HEK293 (cell line): ENCODE results near the gene PTPRH.

Experiments used
- FEZF1 ChIP-seq: fragments of 450-650 bp; formaldehyde crosslinking; IDR thresholded peaks from 2 replicates; pipeline ENCODE4 v1.5.1; 2016; ENCODE audit warnings: missing biosample characterization, missing genetic modification characterization
- GLI2 ChIP-seq: fragments of 450-650 bp; formaldehyde crosslinking; IDR thresholded peaks from 2 replicates; pipeline ENCODE4; 2017; ENCODE audit warnings: missing biosample characterization, missing genetic modification characterization, low read depth, borderline replicate concordance
- MYNN ChIP-seq: fragments of 450-650 bp; formaldehyde crosslinking; IDR thresholded peaks from 2 replicates; pipeline ENCODE4 v1.5.1; 2016; ENCODE audit warnings: missing biosample characterization, missing genetic modification characterization, borderline replicate concordance
- SALL2 ChIP-seq: fragments of 450-650 bp; formaldehyde crosslinking; IDR thresholded peaks from 2 replicates; pipeline ENCODE4 v1.5.0; 2017; ENCODE audit warnings: missing biosample characterization, mild to moderate bottlenecking, missing genetic modification characterization, borderline replicate concordance
- SCRT1 ChIP-seq: fragments of 450-650 bp; formaldehyde crosslinking; IDR thresholded peaks from 2 replicates; pipeline ENCODE4 v1.5.1; 2016; ENCODE audit warnings: missing biosample characterization, missing genetic modification characterization, borderline replicate concordance
- SCRT2 ChIP-seq: fragments of 450-650 bp; formaldehyde crosslinking; IDR thresholded peaks from 2 replicates; pipeline ENCODE4 v1.5.1; 2016; ENCODE audit warnings: missing biosample characterization, missing genetic modification characterization
- SP2 ChIP-seq: fragments of 450-650 bp; formaldehyde crosslinking; IDR thresholded peaks from 2 replicates; pipeline ENCODE4 v1.5.1; 2016; ENCODE audit warnings: missing biosample characterization, missing genetic modification characterization
- ZBTB7A ChIP-seq: fragments of 450-650 bp; formaldehyde crosslinking; IDR thresholded peaks from 2 replicates; pipeline ENCODE4 v1.5.1; 2016; ENCODE audit warnings: low read depth, missing biosample characterization, missing genetic modification characterization
- ZNF10 ChIP-seq: fragments of 450-650 bp; formaldehyde crosslinking; IDR thresholded peaks from 2 replicates; pipeline ENCODE4 v1.5.1; 2017; ENCODE audit warnings: missing biosample characterization, missing genetic modification characterization
- ZNF121 ChIP-seq: fragments of 450-650 bp; formaldehyde crosslinking; IDR thresholded peaks from 2 replicates; pipeline ENCODE4 v1.5.1; 2016; ENCODE audit warnings: missing biosample characterization, missing genetic modification characterization
- ZNF140 ChIP-seq: fragments of 450-650 bp; formaldehyde crosslinking; IDR thresholded peaks from 2 replicates; pipeline ENCODE4 v1.5.1; 2016; ENCODE audit warnings: missing biosample characterization, missing genetic modification characterization
- ZNF155 ChIP-seq: fragments of 450-650 bp; formaldehyde crosslinking; IDR thresholded peaks from 2 replicates; pipeline ENCODE4 v1.5.1; 2016; ENCODE audit warnings: missing biosample characterization, missing genetic modification characterization
- ZNF157 ChIP-seq: fragments of 450-650 bp; formaldehyde crosslinking; IDR thresholded peaks from 2 replicates; pipeline ENCODE4 v1.5.1; 2016; ENCODE audit warnings: missing biosample characterization, missing genetic modification characterization
- ZNF221 ChIP-seq: fragments of 450-650 bp; formaldehyde crosslinking; IDR thresholded peaks from 2 replicates; pipeline ENCODE4 v1.5.1; 2017; ENCODE audit warnings: missing biosample characterization, missing genetic modification characterization, borderline replicate concordance
- ZNF248 ChIP-seq: fragments of 450-650 bp; formaldehyde crosslinking; IDR thresholded peaks from 2 replicates; pipeline ENCODE4 v1.5.1; 2017; ENCODE audit warnings: missing biosample characterization, missing genetic modification characterization
- ZNF350 ChIP-seq: fragments of 450-650 bp; formaldehyde crosslinking; IDR thresholded peaks from 2 replicates; pipeline ENCODE4 v1.5.0; 2017; ENCODE audit warnings: missing biosample characterization, mild to moderate bottlenecking, missing genetic modification characterization
- ZNF366 ChIP-seq: fragments of 450-650 bp; formaldehyde crosslinking; conservative IDR thresholded peaks from 2 replicates; pipeline ENCODE4 v1.5.1; 2016; ENCODE audit warnings: missing biosample characterization, missing genetic modification characterization
- ZNF510 ChIP-seq: fragments of 450-650 bp; formaldehyde crosslinking; IDR thresholded peaks from 2 replicates; pipeline ENCODE4 v1.5.1; 2018; ENCODE audit warnings: mild to moderate bottlenecking, missing genetic modification characterization, missing biosample characterization; ENCODE audit not compliant: insufficient replicate concordance
- ZNF623 ChIP-seq: fragments of 450-650 bp; formaldehyde crosslinking; IDR thresholded peaks from 2 replicates; pipeline ENCODE4 v1.5.1; 2016; ENCODE audit warnings: missing biosample characterization, missing genetic modification characterization
- ZNF670 ChIP-seq: fragments of 450-650 bp; formaldehyde crosslinking; IDR thresholded peaks from 2 replicates; pipeline ENCODE4 v1.5.1; 2016; ENCODE audit warnings: missing biosample characterization, missing genetic modification characterization, low read depth
- ZNF830 ChIP-seq: fragments of 450-650 bp; IDR thresholded peaks from 2 replicates; pipeline ENCODE4 v1.5.0; 2018; ENCODE audit warnings: missing biosample characterization, missing genetic modification characterization, low read depth, mild to moderate bottlenecking, moderate library complexity
- ZSCAN30 ChIP-seq: fragments of 450-650 bp; IDR thresholded peaks from 2 replicates; pipeline ENCODE4 v1.5.1; 2018; ENCODE audit warnings: missing biosample characterization, mild to moderate bottlenecking, missing genetic modification characterization, moderate library complexity
- TF ChIP-seq, protein P1 (sequence below): fragments of 450-650 bp; formaldehyde crosslinking; IDR thresholded peaks from 2 replicates; pipeline ENCODE4 v1.5.0; 2017; ENCODE audit warnings: missing biosample characterization, missing genetic modification characterization, borderline replicate concordance
- TF ChIP-seq, protein P2 (sequence below): fragments of 450-650 bp; formaldehyde crosslinking; IDR thresholded peaks from 2 replicates; pipeline ENCODE4 v1.5.1; 2016; ENCODE audit warnings: missing biosample characterization, missing genetic modification characterization
- TF ChIP-seq, protein P3 (sequence below): fragments of 450-650 bp; formaldehyde crosslinking; IDR thresholded peaks from 2 replicates; pipeline ENCODE4 v1.5.1; 2016; ENCODE audit warnings: missing biosample characterization, missing genetic modification characterization
- TF ChIP-seq, protein P4 (sequence below): fragments of 450-650 bp; formaldehyde crosslinking; IDR thresholded peaks from 2 replicates; pipeline ENCODE4 v1.5.1; 2016; ENCODE audit warnings: missing biosample characterization, missing genetic modification characterization, low read depth
- TF ChIP-seq, protein P5 (sequence below): fragments of 450-650 bp; formaldehyde crosslinking; IDR thresholded peaks from 2 replicates; pipeline ENCODE4 v1.5.1; 2016; ENCODE audit warnings: missing biosample characterization, missing genetic modification characterization
- TF ChIP-seq, protein P6 (sequence below): fragments of 450-650 bp; formaldehyde crosslinking; IDR thresholded peaks from 2 replicates; pipeline ENCODE4 v1.5.1; 2016; ENCODE audit warnings: missing biosample characterization, missing genetic modification characterization

PTPRH gene

GRCh38 chr19:55158848-55159749 lies 50.2 kb downstream of the PTPRH start (continued):
- TF ChIP-seq, protein P1, sequence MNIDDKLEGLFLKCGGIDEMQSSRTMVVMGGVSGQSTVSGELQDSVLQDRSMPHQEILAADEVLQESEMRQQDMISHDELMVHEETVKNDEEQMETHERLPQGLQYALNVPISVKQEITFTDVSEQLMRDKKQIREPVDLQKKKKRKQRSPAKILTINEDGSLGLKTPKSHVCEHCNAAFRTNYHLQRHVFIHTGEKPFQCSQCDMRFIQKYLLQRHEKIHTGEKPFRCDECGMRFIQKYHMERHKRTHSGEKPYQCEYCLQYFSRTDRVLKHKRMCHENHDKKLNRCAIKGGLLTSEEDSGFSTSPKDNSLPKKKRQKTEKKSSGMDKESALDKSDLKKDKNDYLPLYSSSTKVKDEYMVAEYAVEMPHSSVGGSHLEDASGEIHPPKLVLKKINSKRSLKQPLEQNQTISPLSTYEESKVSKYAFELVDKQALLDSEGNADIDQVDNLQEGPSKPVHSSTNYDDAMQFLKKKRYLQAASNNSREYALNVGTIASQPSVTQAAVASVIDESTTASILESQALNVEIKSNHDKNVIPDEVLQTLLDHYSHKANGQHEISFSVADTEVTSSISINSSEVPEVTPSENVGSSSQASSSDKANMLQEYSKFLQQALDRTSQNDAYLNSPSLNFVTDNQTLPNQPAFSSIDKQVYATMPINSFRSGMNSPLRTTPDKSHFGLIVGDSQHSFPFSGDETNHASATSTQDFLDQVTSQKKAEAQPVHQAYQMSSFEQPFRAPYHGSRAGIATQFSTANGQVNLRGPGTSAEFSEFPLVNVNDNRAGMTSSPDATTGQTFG (tag by site-specific recombination) = no peak
- no peak for TF ChIP-seq ZSCAN30 (tag by site-specific recombination)
- TF ChIP-seq ZNF221 (tag by site-specific recombination) = no peak
- TF ChIP-seq, protein P2, sequence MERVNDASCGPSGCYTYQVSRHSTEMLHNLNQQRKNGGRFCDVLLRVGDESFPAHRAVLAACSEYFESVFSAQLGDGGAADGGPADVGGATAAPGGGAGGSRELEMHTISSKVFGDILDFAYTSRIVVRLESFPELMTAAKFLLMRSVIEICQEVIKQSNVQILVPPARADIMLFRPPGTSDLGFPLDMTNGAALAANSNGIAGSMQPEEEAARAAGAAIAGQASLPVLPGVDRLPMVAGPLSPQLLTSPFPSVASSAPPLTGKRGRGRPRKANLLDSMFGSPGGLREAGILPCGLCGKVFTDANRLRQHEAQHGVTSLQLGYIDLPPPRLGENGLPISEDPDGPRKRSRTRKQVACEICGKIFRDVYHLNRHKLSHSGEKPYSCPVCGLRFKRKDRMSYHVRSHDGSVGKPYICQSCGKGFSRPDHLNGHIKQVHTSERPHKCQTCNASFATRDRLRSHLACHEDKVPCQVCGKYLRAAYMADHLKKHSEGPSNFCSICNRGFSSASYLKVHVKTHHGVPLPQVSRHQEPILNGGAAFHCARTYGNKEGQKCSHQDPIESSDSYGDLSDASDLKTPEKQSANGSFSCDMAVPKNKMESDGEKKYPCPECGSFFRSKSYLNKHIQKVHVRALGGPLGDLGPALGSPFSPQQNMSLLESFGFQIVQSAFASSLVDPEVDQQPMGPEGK (tag by site-specific recombination) = peak; percentile 67
- no peak for TF ChIP-seq ZNF155 (tag by site-specific recombination)
- TF ChIP-seq, protein P3, sequence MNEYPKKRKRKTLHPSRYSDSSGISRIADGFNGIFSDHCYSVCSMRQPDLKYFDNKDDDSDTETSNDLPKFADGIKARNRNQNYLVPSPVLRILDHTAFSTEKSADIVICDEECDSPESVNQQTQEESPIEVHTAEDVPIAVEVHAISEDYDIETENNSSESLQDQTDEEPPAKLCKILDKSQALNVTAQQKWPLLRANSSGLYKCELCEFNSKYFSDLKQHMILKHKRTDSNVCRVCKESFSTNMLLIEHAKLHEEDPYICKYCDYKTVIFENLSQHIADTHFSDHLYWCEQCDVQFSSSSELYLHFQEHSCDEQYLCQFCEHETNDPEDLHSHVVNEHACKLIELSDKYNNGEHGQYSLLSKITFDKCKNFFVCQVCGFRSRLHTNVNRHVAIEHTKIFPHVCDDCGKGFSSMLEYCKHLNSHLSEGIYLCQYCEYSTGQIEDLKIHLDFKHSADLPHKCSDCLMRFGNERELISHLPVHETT = no peak
- TF ChIP-seq ZNF350 (tag by site-specific recombination) = no peak
- no peak for TF ChIP-seq ZNF10 (tag by site-specific recombination)
- no peak for TF ChIP-seq ZNF121
- no peak for TF ChIP-seq ZNF157 (tag by site-specific recombination)
- TF ChIP-seq ZBTB7A = no peak
- no peak for TF ChIP-seq ZNF140 (tag by site-specific recombination)
- peak; percentile 81 for TF ChIP-seq SP2
- no peak for TF ChIP-seq GLI2 (tag by site-specific recombination)
- no peak for TF ChIP-seq ZNF510 (tag by site-specific recombination)
- TF ChIP-seq MYNN (tag by site-specific recombination) = no peak
- no peak for TF ChIP-seq SCRT2 (tag by site-specific recombination)
- no peak for TF ChIP-seq FEZF1
- TF ChIP-seq, protein P4, sequence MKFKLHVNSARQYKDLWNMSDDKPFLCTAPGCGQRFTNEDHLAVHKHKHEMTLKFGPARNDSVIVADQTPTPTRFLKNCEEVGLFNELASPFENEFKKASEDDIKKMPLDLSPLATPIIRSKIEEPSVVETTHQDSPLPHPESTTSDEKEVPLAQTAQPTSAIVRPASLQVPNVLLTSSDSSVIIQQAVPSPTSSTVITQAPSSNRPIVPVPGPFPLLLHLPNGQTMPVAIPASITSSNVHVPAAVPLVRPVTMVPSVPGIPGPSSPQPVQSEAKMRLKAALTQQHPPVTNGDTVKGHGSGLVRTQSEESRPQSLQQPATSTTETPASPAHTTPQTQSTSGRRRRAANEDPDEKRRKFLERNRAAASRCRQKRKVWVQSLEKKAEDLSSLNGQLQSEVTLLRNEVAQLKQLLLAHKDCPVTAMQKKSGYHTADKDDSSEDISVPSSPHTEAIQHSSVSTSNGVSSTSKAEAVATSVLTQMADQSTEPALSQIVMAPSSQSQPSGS = no peak
- TF ChIP-seq SCRT1 = no peak
- TF ChIP-seq, protein P5, sequence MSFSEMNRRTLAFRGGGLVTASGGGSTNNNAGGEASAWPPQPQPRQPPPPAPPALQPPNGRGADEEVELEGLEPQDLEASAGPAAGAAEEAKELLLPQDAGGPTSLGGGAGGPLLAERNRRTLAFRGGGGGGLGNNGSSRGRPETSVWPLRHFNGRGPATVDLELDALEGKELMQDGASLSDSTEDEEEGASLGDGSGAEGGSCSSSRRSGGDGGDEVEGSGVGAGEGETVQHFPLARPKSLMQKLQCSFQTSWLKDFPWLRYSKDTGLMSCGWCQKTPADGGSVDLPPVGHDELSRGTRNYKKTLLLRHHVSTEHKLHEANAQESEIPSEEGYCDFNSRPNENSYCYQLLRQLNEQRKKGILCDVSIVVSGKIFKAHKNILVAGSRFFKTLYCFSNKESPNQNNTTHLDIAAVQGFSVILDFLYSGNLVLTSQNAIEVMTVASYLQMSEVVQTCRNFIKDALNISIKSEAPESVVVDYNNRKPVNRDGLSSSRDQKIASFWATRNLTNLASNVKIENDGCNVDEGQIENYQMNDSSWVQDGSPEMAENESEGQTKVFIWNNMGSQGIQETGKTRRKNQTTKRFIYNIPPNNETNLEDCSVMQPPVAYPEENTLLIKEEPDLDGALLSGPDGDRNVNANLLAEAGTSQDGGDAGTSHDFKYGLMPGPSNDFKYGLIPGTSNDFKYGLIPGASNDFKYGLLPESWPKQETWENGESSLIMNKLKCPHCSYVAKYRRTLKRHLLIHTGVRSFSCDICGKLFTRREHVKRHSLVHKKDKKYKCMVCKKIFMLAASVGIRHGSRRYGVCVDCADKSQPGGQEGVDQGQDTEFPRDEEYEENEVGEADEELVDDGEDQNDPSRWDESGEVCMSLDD (tag by site-specific recombination) = peak; percentile 64; the same call in 1 of the 2 replicates
- TF ChIP-seq ZNF366 (tag by site-specific recombination) = peak; percentile 41
- no peak for TF ChIP-seq ZNF830 (tag by site-specific recombination)
- no peak for TF ChIP-seq ZNF623 (tag by site-specific recombination)
- no peak for TF ChIP-seq ZNF248 (tag by site-specific recombination)
- TF ChIP-seq, protein P6, sequence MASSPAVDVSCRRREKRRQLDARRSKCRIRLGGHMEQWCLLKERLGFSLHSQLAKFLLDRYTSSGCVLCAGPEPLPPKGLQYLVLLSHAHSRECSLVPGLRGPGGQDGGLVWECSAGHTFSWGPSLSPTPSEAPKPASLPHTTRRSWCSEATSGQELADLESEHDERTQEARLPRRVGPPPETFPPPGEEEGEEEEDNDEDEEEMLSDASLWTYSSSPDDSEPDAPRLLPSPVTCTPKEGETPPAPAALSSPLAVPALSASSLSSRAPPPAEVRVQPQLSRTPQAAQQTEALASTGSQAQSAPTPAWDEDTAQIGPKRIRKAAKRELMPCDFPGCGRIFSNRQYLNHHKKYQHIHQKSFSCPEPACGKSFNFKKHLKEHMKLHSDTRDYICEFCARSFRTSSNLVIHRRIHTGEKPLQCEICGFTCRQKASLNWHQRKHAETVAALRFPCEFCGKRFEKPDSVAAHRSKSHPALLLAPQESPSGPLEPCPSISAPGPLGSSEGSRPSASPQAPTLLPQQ (tag by site-specific recombination) = peak; percentile 96
- TF ChIP-seq SALL2 (tag by site-specific recombination) = no peak
- TF ChIP-seq ZNF670 = no peak
